Measurements from ENCODE around the gene TTC7B.

TTC7B gene

GRCh38 chr14:90758028-90758889, 58.0 kb downstream of the TTC7B start:
- H3K27ac ChIP-seq: peak overlapping the region; percentile 76
- no peak for TF ChIP-seq ZFX (IDR thresholded peaks at IDR 0.05)
- peak; percentile 89 for TF ChIP-seq CTCF (conservative IDR thresholded peaks at IDR 0.05)

GRCh38 chr14:90757452-90757851, 58.8 kb downstream of the TTC7B start:
- H3K27ac ChIP-seq: no peak overlapping the region; the same call in 1 of the 2 replicates
- no peak for TF ChIP-seq ZFX (IDR thresholded peaks at IDR 0.05)
- TF ChIP-seq CTCF (conservative IDR thresholded peaks at IDR 0.05): no peak

GRCh38 chr14:90756755-90757345, 59.4 kb downstream of the TTC7B start:
- H3K27ac ChIP-seq: no peak overlapping the region
- TF ChIP-seq ZFX (IDR thresholded peaks at IDR 0.05) (no peak), CTCF (conservative IDR thresholded peaks at IDR 0.05) (no peak)

GRCh38 chr14:90755661-90756304, 60.4 kb downstream of the TTC7B start:
- TF ChIP-seq ZFX (IDR thresholded peaks at IDR 0.05) (no peak), CTCF (conservative IDR thresholded peaks at IDR 0.05) (no peak)
- H3K27ac ChIP-seq: no peak overlapping the region

GRCh38 chr14:90753456-90754005, 62.7 kb downstream of the TTC7B start:
- no peak for TF ChIP-seq CTCF (conservative IDR thresholded peaks at IDR 0.05)
- TF ChIP-seq ZFX (IDR thresholded peaks at IDR 0.05): no peak
- H3K27ac ChIP-seq: no peak overlapping the region

- no peak for TF ChIP-seq ZFX (IDR thresholded peaks at IDR 0.05)
- no peak for TF ChIP-seq CTCF (conservative IDR thresholded peaks at IDR 0.05)
These were observed 65.5 kb downstream of the TTC7B start for GRCh38 chr14:90750701-90751100.

More at GRCh38 chr14:90750701-90751100, 65.5 kb downstream of the TTC7B start:
- no peak overlapping the region for H3K27ac ChIP-seq

Measured in C4-2B (cell line).